ENCODE measurements around the gene WDR27.

Gene WDR27

GRCh38 chr6:169429001-169429400, 272.8 kb downstream of the WDR27 start:
- no peak for DNase-seq (ENCODE audit: low spot score)

GRCh38 chr6:169428532-169428931, 273.3 kb downstream of the WDR27 start:
- no peak for DNase-seq (ENCODE audit: low spot score)

- no peak for DNase-seq (ENCODE audit: low spot score)
Measured at GRCh38 chr6:169427856-169428255, 274.0 kb downstream of the WDR27 start.

GRCh38 chr6:169426611-169427010, 275.2 kb downstream of the WDR27 start:
- no peak for DNase-seq (ENCODE audit: low spot score)

- no peak for DNase-seq (ENCODE audit: low spot score)
Measured at GRCh38 chr6:169425628-169426370, 276.0 kb downstream of the WDR27 start.

- DNase-seq (ENCODE audit: low spot score): no peak
Measured at GRCh38 chr6:169424821-169425240, 277.0 kb downstream of the WDR27 start.

GRCh38 chr6:169424149-169424804, 277.6 kb downstream of the WDR27 start:
- no peak for DNase-seq (ENCODE audit: low spot score)

GRCh38 chr6:169421586-169422264, 280.1 kb downstream of the WDR27 start:
- DNase-seq (ENCODE audit: low spot score): no peak

- peak; percentile 38 for DNase-seq (ENCODE audit: low spot score)
Measured at GRCh38 chr6:169420912-169421543, 280.8 kb downstream of the WDR27 start.

- DNase-seq (ENCODE audit: low spot score): no peak
Measured at GRCh38 chr6:169417101-169417500, 284.7 kb downstream of the WDR27 start.

- DNase-seq (ENCODE audit: low spot score): no peak
Measured at GRCh38 chr6:169416249-169416648, 285.6 kb downstream of the WDR27 start.

- DNase-seq (ENCODE audit: low spot score): no peak
Measured at GRCh38 chr6:169415179-169415578, 286.6 kb downstream of the WDR27 start.

- DNase-seq (ENCODE audit: low spot score): no peak
Measured at GRCh38 chr6:169411722-169412121, 290.1 kb downstream of the WDR27 start.

- DNase-seq (ENCODE audit: low spot score): no peak
Measured at GRCh38 chr6:169411296-169411695, 290.5 kb downstream of the WDR27 start.

- DNase-seq (ENCODE audit: low spot score): no peak
Measured at GRCh38 chr6:169409742-169410312, 292.0 kb downstream of the WDR27 start.

- DNase-seq (ENCODE audit: low spot score): no peak
Measured at GRCh38 chr6:169407325-169407724, 294.5 kb downstream of the WDR27 start.
